HCT116 (cell line): Measurements from ENCODE around the gene MXRA7. TPM values are rescaled to one million over a fixed set of nuclear protein-coding genes. Genes with fewer than 3 reads are reported as not detected.

Experiments
- ATAC-seq: fragments of 200-7000 bp; cut with Tn5 transposase; 2 replicates; pipeline ENCODE4 v1.9.1; 2020; ENCODE audit warnings: mild to moderate bottlenecking, moderate library complexity
- BruUV-seq: library from RNA; stranded (reverse); fragments of 400-500 nt; replicated peaks from 2 replicates; lab custom pipeline; 2021; lab: Mats Ljungman, UMichigan
- CTCF ChIA-PET: fragments of 300-600 bp; sonication (Branson Sonifier 250); formaldehyde crosslinking; loops from one replicate; lab custom pipeline; 2021; ENCODE audit warnings: antibody characterized with exemption; lab: Charles Lee
- POLR2A ChIA-PET: fragments of 300-600, 350-600 bp; sonication (Branson Sonifier 250); formaldehyde crosslinking; loops from one replicate; lab custom pipeline; 2021; ENCODE audit warnings: antibody characterized with exemption; lab: Charles Lee
- RAD21 ChIA-PET, 2 experiments: fragments of 300-600 bp; sonication (Branson Sonifier 250); formaldehyde crosslinking; loops; one replicate each; lab custom pipeline; 2023; ENCODE audit warnings: low total read pairs in 2 of 2; ENCODE audit not compliant: uncharacterized antibody in 2 of 2, unreplicated experiment in 2 of 2, low non-redundant PET in 1 of 2; lab: Charles Lee
- DNase-seq: peaks from one replicate; pipeline ENCODE4 v3.0.0-alpha.2; 2010; ENCODE audit warnings: low read depth, low spot score
- H2AFZ ChIP-seq: fragments of 200-600 bp; shearing (Covaris generic), sonication (generic); 2 replicates; pipeline ENCODE4 v1.6.1; 2017; ENCODE audit warnings: low read depth, mixed run types, mixed read lengths, antibody characterized with exemption, low read length; ENCODE audit not compliant: poor library complexity, severe bottlenecking
- H3K27ac ChIP-seq: 2 replicates; pipeline ENCODE4 v1.5.1; 2012; ENCODE audit warnings: low read depth, low read length
- H3K27me3 ChIP-seq: fragments of 200-600 bp; sonication (generic); 2 replicates; pipeline ENCODE4 v1.6.1; 2016; ENCODE audit warnings: mixed run types, low read length, mixed read lengths; ENCODE audit not compliant: insufficient read depth
- H3K36me3 ChIP-seq, 2 experiments: fragments of 200-500 bp in 1 of 2; fragments of 200-600 bp in 1 of 2; sonication (Bioruptor generic) in 1 of 2; sonication (generic) in 1 of 2; 2 replicates each; pipeline versions ENCODE4 v1.5.1 to v1.6.1; 2014 to 2016; ENCODE audit warnings: low read length in 2 of 2, inconsistent platforms in 1 of 2, mixed read lengths in 1 of 2, mixed run types in 1 of 2; ENCODE audit not compliant: insufficient read depth in 2 of 2, control insufficient read depth in 1 of 2
- H3K4me1 ChIP-seq, 2 experiments: fragments of 200-600 bp in 1 of 2; sonication (generic) in 1 of 2; 2 replicates each; pipeline versions ENCODE4 v1.5.1 to v1.6.1; 2012 to 2017; ENCODE audit warnings: low read length in 2 of 2, inconsistent platforms in 1 of 2, mild to moderate bottlenecking in 1 of 2, mixed read lengths in 1 of 2, mixed run types in 1 of 2, moderate library complexity in 1 of 2; ENCODE audit not compliant: insufficient read depth in 2 of 2, control insufficient read depth in 1 of 2
- H3K4me2 ChIP-seq: fragments of 200-600 bp; sonication (generic); 2 replicates; pipeline ENCODE4 v1.6.1; 2017; ENCODE audit warnings: mixed run types, low read length, mixed read lengths
- H3K4me3 ChIP-seq, 2 experiments: fragments of 200-600 bp in 1 of 2; sonication (generic) in 1 of 2; replicated peaks in 1 of 2; 2 replicates each; pipeline ENCODE4 v1.5.1; 2011 to 2016; ENCODE audit warnings: low read length in 2 of 2, control low read depth in 1 of 2, low read depth in 1 of 2, mild to moderate bottlenecking in 1 of 2, mixed read lengths in 1 of 2, mixed run types in 1 of 2
- H3K79me2 ChIP-seq: fragments of 200-600 bp; sonication (generic); 2 replicates; pipeline ENCODE4 v1.6.1; 2017; ENCODE audit warnings: mild to moderate bottlenecking, mixed run types, low read length, moderate library complexity, mixed read lengths; ENCODE audit not compliant: insufficient read depth
- H3K9ac ChIP-seq: fragments of 200-600 bp; sonication (generic); 2 replicates; pipeline ENCODE4 v1.6.1; 2016; ENCODE audit warnings: low read length, mixed read lengths
- H3K9me2 ChIP-seq: fragments of 200-600 bp; sonication (generic), shearing (Covaris generic); 2 replicates; pipeline ENCODE4 v1.6.1; 2017; ENCODE audit warnings: mixed run types, mild to moderate bottlenecking, moderate library complexity; ENCODE audit not compliant: insufficient read depth
- H3K9me3 ChIP-seq, 2 experiments: fragments of 200-500 bp in 1 of 2; fragments of 200-600 bp in 1 of 2; sonication (Bioruptor generic) in 1 of 2; sonication (generic) in 1 of 2; 2 replicates each; pipeline ENCODE4 v1.6.1; 2014 to 2017; ENCODE audit warnings: low read length in 2 of 2, mixed read lengths in 2 of 2, inconsistent platforms in 1 of 2, low read depth in 1 of 2, mild to moderate bottlenecking in 1 of 2, mixed run types in 1 of 2, moderate library complexity in 1 of 2; ENCODE audit not compliant: control insufficient read depth in 1 of 2, insufficient read depth in 1 of 2
- H4K20me1 ChIP-seq: fragments of 200-600 bp; sonication (generic), shearing (Covaris generic); 2 replicates; pipeline ENCODE4 v1.6.1; 2017; ENCODE audit warnings: mixed run types, mild to moderate bottlenecking, moderate library complexity; ENCODE audit not compliant: insufficient read depth
- CBX3 ChIP-seq: IDR thresholded peaks from 2 replicates; pipeline ENCODE4 v1.6.1; 2012; ENCODE audit warnings: low read depth
- CEBPB ChIP-seq: IDR thresholded peaks from 2 replicates; pipeline ENCODE4 v1.6.1; 2012; ENCODE audit warnings: low read depth
- EGR1 ChIP-seq: IDR thresholded peaks from 2 replicates; pipeline ENCODE4 v1.6.1; 2012; ENCODE audit warnings: low read depth
- ELF1 ChIP-seq: IDR thresholded peaks from 2 replicates; pipeline ENCODE4 v1.6.1; 2012; ENCODE audit warnings: low read depth, borderline replicate concordance
- FOSL1 ChIP-seq: IDR thresholded peaks from 2 replicates; pipeline ENCODE4 v1.6.1; 2012; ENCODE audit warnings: low read depth
- JUND ChIP-seq: IDR thresholded peaks from 2 replicates; pipeline ENCODE4 v1.6.1; 2012
- POLR2A ChIP-seq: IDR thresholded peaks from 2 replicates; pipeline ENCODE4 v1.7.0; 2011; ENCODE audit warnings: borderline replicate concordance; ENCODE audit not compliant: insufficient read depth, insufficient read length; ENCODE audit errors: extremely low read depth
- RAD21 ChIP-seq: IDR thresholded peaks from 2 replicates; pipeline ENCODE4 v1.6.1; 2012; ENCODE audit warnings: low read depth, mild to moderate bottlenecking
- SIN3A ChIP-seq: IDR thresholded peaks from 2 replicates; pipeline ENCODE4 v1.6.1; 2012; ENCODE audit warnings: low read depth
- SP1 ChIP-seq: IDR thresholded peaks from 2 replicates; pipeline ENCODE4 v1.6.1; 2012; ENCODE audit warnings: low read depth
- SRF ChIP-seq: IDR thresholded peaks from 2 replicates; pipeline ENCODE4 v1.6.1; 2012; ENCODE audit warnings: low read depth
- TCF7L2 ChIP-seq: IDR thresholded peaks from 2 replicates; pipeline ENCODE4 v1.7.0; 2011; ENCODE audit warnings: borderline replicate concordance, inconsistent platforms; ENCODE audit not compliant: insufficient read depth, insufficient read length; ENCODE audit errors: extremely low read depth
- YY1 ChIP-seq: IDR thresholded peaks from 2 replicates; pipeline ENCODE4 v1.6.1; 2011; ENCODE audit warnings: low read length, low read depth, moderate library complexity, mild to moderate bottlenecking; ENCODE audit not compliant: insufficient replicate concordance; ENCODE audit errors: extremely low read depth
- ZFX ChIP-seq: fragments of 450-650 bp; IDR thresholded peaks from 2 replicates; pipeline ENCODE4 v1.6.1; 2017
- ZNF274 ChIP-seq: fragments of 200-500 bp; sonication (Bioruptor generic); IDR thresholded peaks from 2 replicates; pipeline ENCODE4 v1.6.1; 2014; ENCODE audit warnings: mild to moderate bottlenecking, low read depth, low read length, inconsistent platforms
- intact Hi-C: fragments of 100-400 bp; cut with micrococcal nuclease; formaldehyde crosslinking; loops from 2 replicates; pipeline ENCODE4 v1.10.0; 2022
- total RNA-seq: library from RNA; stranded (reverse); gene quantifications from one replicate; pipeline ENCODE4 v1.2.1, GENCODE V29; 2021; ENCODE audit not compliant: unreplicated experiment
- TF ChIP-seq, protein P1 (sequence below), 3 experiments: fragments of 200-600 bp in 1 of 3; sonication (generic) in 1 of 3; IDR thresholded peaks in 2 of 3; conservative IDR thresholded peaks in 1 of 3; 2 replicates each; pipeline ENCODE4 v1.5.1; 2012 to 2017; ENCODE audit warnings: low read depth in 2 of 3, low read length in 2 of 3, antibody characterized with exemption in 1 of 3, borderline replicate concordance in 1 of 3, control low read depth in 1 of 3, mild to moderate bottlenecking in 1 of 3, mixed read lengths in 1 of 3, mixed run types in 1 of 3, moderate library complexity in 1 of 3; ENCODE audit not compliant: insufficient read depth in 1 of 3
- TF ChIP-seq, protein P2 (sequence below): IDR thresholded peaks from 2 replicates; pipeline ENCODE4 v1.6.1; 2012
- TF ChIP-seq, protein P3 (sequence below): IDR thresholded peaks from 2 replicates; pipeline ENCODE4 v1.6.1; 2012; ENCODE audit warnings: low read depth
- TF ChIP-seq, protein P4 (sequence below): IDR thresholded peaks from 2 replicates; pipeline ENCODE4 v1.6.1; 2012
- TF ChIP-seq, protein P5 (sequence below): IDR thresholded peaks from 2 replicates; pipeline ENCODE4 v1.6.1; 2011; ENCODE audit warnings: mild to moderate bottlenecking, low read length, moderate library complexity; ENCODE audit not compliant: insufficient replicate concordance; ENCODE audit errors: extremely low read depth

The MXRA7 gene
- total RNA-seq, 1 experiment from 2014 or later = 57.1 TPM

DNA sequence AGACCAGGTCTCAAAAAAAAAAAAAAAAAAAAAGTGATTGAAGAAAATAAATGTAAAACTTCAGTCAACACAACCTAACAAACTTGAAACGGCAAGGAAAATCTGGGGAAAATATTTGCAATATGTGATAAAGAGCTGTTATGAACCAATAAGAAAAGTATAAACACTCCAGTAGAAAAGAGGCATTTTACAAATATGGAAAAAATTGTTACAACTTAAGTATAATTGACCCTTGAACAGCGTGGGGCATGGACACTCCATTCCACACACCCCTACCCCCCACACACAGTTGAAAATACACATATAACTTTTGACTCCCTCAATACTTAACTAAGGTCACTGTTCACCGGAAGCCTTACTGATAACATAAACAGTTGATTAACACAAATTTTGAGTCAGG, 47.8 kb upstream of the MXRA7 start:
- Histone ChIP-seq H3K9ac (no peak overlapping the region), H2AFZ (no peak overlapping the region), H3K79me2 (no peaks in the 10 kb centered on the region), H3K27me3 (no peaks in the 10 kb centered on the region), H3K9me3 (no peaks in the 10 kb centered on the region), H3K4me1 (peaks cover under 1 to 10% of the 10 kb centered on the region in 2 experiments; a peak in 3 of 4 replicates), H3K36me3 (no peaks in the 10 kb centered on the region), H3K27ac (no peak overlapping the region), H4K20me1 (no peaks in the 10 kb centered on the region), H3K4me2 (no peak overlapping the region), H3K4me3 (no peak overlapping the region), H3K9me2 (no peaks in the 10 kb centered on the region)
- intact Hi-C loops = no loop called here
- ChIA-PET POLR2A (interaction anchor here (0.6 to 0.7 kb wide), 2 partner anchors 31 to 52 kb away, joined by 3 read pairs; no protein-coding TSS in a partner anchor), CTCF (no interaction called here), RAD21 (no interaction called here)
- no peak for ATAC-seq
- DNase-seq = no peak
- TF ChIP-seq, protein P1, sequence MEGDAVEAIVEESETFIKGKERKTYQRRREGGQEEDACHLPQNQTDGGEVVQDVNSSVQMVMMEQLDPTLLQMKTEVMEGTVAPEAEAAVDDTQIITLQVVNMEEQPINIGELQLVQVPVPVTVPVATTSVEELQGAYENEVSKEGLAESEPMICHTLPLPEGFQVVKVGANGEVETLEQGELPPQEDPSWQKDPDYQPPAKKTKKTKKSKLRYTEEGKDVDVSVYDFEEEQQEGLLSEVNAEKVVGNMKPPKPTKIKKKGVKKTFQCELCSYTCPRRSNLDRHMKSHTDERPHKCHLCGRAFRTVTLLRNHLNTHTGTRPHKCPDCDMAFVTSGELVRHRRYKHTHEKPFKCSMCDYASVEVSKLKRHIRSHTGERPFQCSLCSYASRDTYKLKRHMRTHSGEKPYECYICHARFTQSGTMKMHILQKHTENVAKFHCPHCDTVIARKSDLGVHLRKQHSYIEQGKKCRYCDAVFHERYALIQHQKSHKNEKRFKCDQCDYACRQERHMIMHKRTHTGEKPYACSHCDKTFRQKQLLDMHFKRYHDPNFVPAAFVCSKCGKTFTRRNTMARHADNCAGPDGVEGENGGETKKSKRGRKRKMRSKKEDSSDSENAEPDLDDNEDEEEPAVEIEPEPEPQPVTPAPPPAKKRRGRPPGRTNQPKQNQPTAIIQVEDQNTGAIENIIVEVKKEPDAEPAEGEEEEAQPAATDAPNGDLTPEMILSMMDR (IDR thresholded peaks at IDR 0.05 in 2 of 3, conservative IDR thresholded peaks at IDR 0.05 in 1 of 3; ENCODE audit: borderline replicate concordance in 1 of 3, insufficient read depth in 1 of 3, low read depth in 2 of 3, low read length in 2 of 3) = no peak
- TF ChIP-seq TCF7L2 (no peak), CEBPB (no peak), SIN3A (no peak), YY1 (no peak), SP1 (no peak), CBX3 (no peak), SRF (no peak), ZFX (no peak), ELF1 (no peak), POLR2A (no peak), RAD21 (no peak), EGR1 (no peak), ZNF274 (no peak), JUND (no peak), FOSL1 (no peak)
- TF ChIP-seq, protein P2, sequence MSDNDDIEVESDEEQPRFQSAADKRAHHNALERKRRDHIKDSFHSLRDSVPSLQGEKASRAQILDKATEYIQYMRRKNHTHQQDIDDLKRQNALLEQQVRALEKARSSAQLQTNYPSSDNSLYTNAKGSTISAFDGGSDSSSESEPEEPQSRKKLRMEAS = no peak
- TF ChIP-seq, protein P3, sequence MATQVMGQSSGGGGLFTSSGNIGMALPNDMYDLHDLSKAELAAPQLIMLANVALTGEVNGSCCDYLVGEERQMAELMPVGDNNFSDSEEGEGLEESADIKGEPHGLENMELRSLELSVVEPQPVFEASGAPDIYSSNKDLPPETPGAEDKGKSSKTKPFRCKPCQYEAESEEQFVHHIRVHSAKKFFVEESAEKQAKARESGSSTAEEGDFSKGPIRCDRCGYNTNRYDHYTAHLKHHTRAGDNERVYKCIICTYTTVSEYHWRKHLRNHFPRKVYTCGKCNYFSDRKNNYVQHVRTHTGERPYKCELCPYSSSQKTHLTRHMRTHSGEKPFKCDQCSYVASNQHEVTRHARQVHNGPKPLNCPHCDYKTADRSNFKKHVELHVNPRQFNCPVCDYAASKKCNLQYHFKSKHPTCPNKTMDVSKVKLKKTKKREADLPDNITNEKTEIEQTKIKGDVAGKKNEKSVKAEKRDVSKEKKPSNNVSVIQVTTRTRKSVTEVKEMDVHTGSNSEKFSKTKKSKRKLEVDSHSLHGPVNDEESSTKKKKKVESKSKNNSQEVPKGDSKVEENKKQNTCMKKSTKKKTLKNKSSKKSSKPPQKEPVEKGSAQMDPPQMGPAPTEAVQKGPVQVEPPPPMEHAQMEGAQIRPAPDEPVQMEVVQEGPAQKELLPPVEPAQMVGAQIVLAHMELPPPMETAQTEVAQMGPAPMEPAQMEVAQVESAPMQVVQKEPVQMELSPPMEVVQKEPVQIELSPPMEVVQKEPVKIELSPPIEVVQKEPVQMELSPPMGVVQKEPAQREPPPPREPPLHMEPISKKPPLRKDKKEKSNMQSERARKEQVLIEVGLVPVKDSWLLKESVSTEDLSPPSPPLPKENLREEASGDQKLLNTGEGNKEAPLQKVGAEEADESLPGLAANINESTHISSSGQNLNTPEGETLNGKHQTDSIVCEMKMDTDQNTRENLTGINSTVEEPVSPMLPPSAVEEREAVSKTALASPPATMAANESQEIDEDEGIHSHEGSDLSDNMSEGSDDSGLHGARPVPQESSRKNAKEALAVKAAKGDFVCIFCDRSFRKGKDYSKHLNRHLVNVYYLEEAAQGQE = no peak
- TF ChIP-seq, protein P4, sequence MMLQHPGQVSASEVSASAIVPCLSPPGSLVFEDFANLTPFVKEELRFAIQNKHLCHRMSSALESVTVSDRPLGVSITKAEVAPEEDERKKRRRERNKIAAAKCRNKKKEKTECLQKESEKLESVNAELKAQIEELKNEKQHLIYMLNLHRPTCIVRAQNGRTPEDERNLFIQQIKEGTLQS = no peak
- TF ChIP-seq, protein P5, sequence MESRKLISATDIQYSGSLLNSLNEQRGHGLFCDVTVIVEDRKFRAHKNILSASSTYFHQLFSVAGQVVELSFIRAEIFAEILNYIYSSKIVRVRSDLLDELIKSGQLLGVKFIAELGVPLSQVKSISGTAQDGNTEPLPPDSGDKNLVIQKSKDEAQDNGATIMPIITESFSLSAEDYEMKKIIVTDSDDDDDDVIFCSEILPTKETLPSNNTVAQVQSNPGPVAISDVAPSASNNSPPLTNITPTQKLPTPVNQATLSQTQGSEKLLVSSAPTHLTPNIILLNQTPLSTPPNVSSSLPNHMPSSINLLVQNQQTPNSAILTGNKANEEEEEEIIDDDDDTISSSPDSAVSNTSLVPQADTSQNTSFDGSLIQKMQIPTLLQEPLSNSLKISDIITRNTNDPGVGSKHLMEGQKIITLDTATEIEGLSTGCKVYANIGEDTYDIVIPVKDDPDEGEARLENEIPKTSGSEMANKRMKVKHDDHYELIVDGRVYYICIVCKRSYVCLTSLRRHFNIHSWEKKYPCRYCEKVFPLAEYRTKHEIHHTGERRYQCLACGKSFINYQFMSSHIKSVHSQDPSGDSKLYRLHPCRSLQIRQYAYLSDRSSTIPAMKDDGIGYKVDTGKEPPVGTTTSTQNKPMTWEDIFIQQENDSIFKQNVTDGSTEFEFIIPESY = no peak
- BruUV-seq = no TSS peak
